Heart right ventricle (tissue), 16 donors: ENCODE data around the gene PRDM16. TPM values are rescaled to one million over a fixed set of nuclear protein-coding genes. Genes with fewer than 3 reads are reported as not detected.
A peak's percentile ranks its signal among the peaks of the same experiment; 100 is the strongest.

Source experiments
- ATAC-seq, 8 donors: fragments of 200-7000 bp; cut with Tn5 transposase; one replicate each; pipeline ENCODE4 v1.9.1; 2020; ENCODE audit warnings: mild to moderate bottlenecking in 8 of 8, moderate library complexity in 8 of 8, moderate number of reproducible peaks in 1 of 8
- DNase-seq, 2 donors: peaks; one replicate each; pipeline ENCODE4 v3.0.0-alpha.2; 2020
- H3K27ac ChIP-seq, 10 donors: fragments of 200-600 bp; sonication (generic) in 2 of 10; one replicate each; pipeline versions ENCODE4 v1.5.0 to v1.8.0; 2020 to 2022; ENCODE audit warnings: mild to moderate bottlenecking in 3 of 10
- H3K27me3 ChIP-seq, 7 donors: fragments of 200-600 bp; one replicate each; pipeline ENCODE4 v1.8.0; 2021 to 2022; ENCODE audit warnings: mild to moderate bottlenecking in 2 of 7
- H3K36me3 ChIP-seq, 9 donors: fragments of 200-600 bp; sonication (generic) in 1 of 9; one replicate each; pipeline versions ENCODE4 v1.5.0 to v1.8.0; 2020 to 2022; ENCODE audit warnings: mild to moderate bottlenecking in 2 of 9
- H3K4me1 ChIP-seq, 9 donors: fragments of 200-600 bp; sonication (generic) in 1 of 9; one replicate each; pipeline versions ENCODE4 v1.5.0 to v1.8.0; 2020 to 2022; ENCODE audit warnings: mild to moderate bottlenecking in 4 of 9
- H3K4me3 ChIP-seq, 10 donors: fragments of 200-600 bp; sonication (generic) in 2 of 10; one replicate each; pipeline versions ENCODE4 v1.5.0 to v1.8.0; 2020 to 2022; ENCODE audit warnings: mild to moderate bottlenecking in 7 of 10, moderate library complexity in 2 of 10
- H3K9me3 ChIP-seq, 11 donors: fragments of 200-600 bp in 10 of 11; sonication (generic) in 2 of 11; one replicate each; pipeline versions ENCODE4 v1.5.0 to v1.8.0; 2013 to 2022; ENCODE audit warnings: mild to moderate bottlenecking in 2 of 11, control low read depth in 1 of 11, moderate library complexity in 1 of 11
- CTCF ChIP-seq, 9 donors: fragments of 200-600 bp; sonication (generic) in 2 of 9; IDR thresholded peaks; one replicate each; pipeline versions ENCODE4 v1.5.0 to v1.8.0; 2021 to 2022; ENCODE audit warnings: antibody characterized with exemption in 9 of 9, mild to moderate bottlenecking in 5 of 9, moderate library complexity in 1 of 9
- WGBS, 2 donors: extraction: QIAGEN DNeasy Blood & Tissue Kit; methylation state at CpG; one replicate each; pipeline ENCODE4 v1.1.7; 2013; ENCODE audit warnings: inconsistent platforms in 1 of 2; 5-methylcytosine and 5-hydroxymethylcytosine counted together
- intact Hi-C, 10 donors: fragments of 100-400 bp; cut with DNase I; formaldehyde crosslinking; loops; one replicate each; pipeline versions ENCODE4 v1.11.1 to v1.14.2; 2022
- polyA plus RNA-seq, 2 donors: library from polyadenylated mRNA; stranded (reverse); fragments of 200-250 nt; gene quantifications; one replicate each; pipeline ENCODE4 v1.2.3, GENCODE V29; 2013
- total RNA-seq, 10 donors: library from RNA; stranded (reverse); fragmentation: NEBNext Ultra II Directional in 3 of 10; extraction: Animal tissue kit (Norgen Biotek cat#: 25700) in 3 of 10; gene quantifications; one replicate each; pipeline versions ENCODE4 v1.2.1 to v1.2.4, GENCODE V29; 2021 to 2023
- donor health status: Arrhythmogenic right ventricular cardiomyopathy.
- donor health status: ischemic (EF 13 %, LVEDD 7.1; RV severe dilation, severe dysfunction).
- donor health status: healthy with polysubstance abuse.
- donor health status: DM: no; HTN: yes; CAD: no.
- donor health status: DM: no; HTN: no; CAD: no.
- donor health status: ischemic (EF 25% LVEDD 6.9; RV normal size, moderate dysfunction).
- donor health status: ischemic (EF 25% LVEDD 5.7; RV mildly dilated, moderate dysfunction).
- donor health status: healthy.
- donor health status: DM: yes; HTN: yes; CAD: no.
- donor health status: Ischemic cardiomyopathy.
- donor health status: ischemic (EF 35%, LVEDD 5.7; RV mildly dilated, moderate dysfunction).
- donor health status: nonischemic (EF 11% LVEDD 7.7; RV severe dilation, severe dysfunction).
- donor health status: DM: yes; HTN: yes; CAD: no.
- donor health status: PGD.
- donor health status: ischemic (EF 29% LVEDD 5.4; RV normal size, mild dysfunction).
- donor health status: nonischemic (EF 23%, LVEDD 6.1; RV moderate dilation, normal function).

Gene PRDM16
- total and polyA plus RNA-seq, 12 donors, result 4.1 to 25.9 (median 14.8) TPM

- intact Hi-C loops, result no loop called here
- ATAC-seq (no peak), DNase-seq (peak in 1 of 2 donors; percentile 3)
- no peak overlapping the region for H3K27ac ChIP-seq
- H3K4me3 ChIP-seq, result no peak overlapping the region
- H3K36me3 ChIP-seq, result no peaks in the 10 kb centered on the region
- peaks cover 0 to 23% (median 0%) of the 10 kb centered on the region in 11 donors for H3K9me3 ChIP-seq
- peaks cover 0 to 57% (median 49%) of the 10 kb centered on the region in 7 donors for H3K27me3 ChIP-seq
- WGBS, 2 donors, result 92% methylated on average over 18 of the region's 18 CpGs
- H3K4me1 ChIP-seq, result no peaks in the 10 kb centered on the region
- no peak for TF ChIP-seq CTCF (IDR thresholded peaks at IDR 0.05)
These were observed 375.3 kb downstream of the PRDM16 start for GRCh38 chr1:3444298-3444697.

GRCh38 chr1:3444736-3445135, 375.7 kb downstream of the PRDM16 start:
- Histone ChIP-seq H3K4me1 (no peaks in the 10 kb centered on the region), H3K4me3 (no peak overlapping the region), H3K27ac (no peak overlapping the region), H3K36me3 (no peaks in the 10 kb centered on the region), H3K27me3 (peaks cover 0 to 53% (median 44%) of the 10 kb centered on the region in 7 donors), H3K9me3 (peaks cover 0 to 23% (median 0%) of the 10 kb centered on the region in 11 donors)
- DNase-seq (peak in 1 of 2 donors; percentile 3), ATAC-seq (no peak)
- no peak for TF ChIP-seq CTCF (IDR thresholded peaks at IDR 0.05)
- 73 to 74% methylated on average over 10 of the region's 10 CpGs for WGBS, 2 donors
- intact Hi-C loops, result loop anchor here in 1 of 10 donors (5.0 kb wide), 1 partner anchor 38 kb away; no protein-coding TSS in a partner anchor

GRCh38 chr1:3450202-3450863, 381.3 kb downstream of the PRDM16 start:
- Histone ChIP-seq H3K4me1 (peaks cover 10 to 19% (median 15%) of the 10 kb centered on the region in 9 donors), H3K27me3 (peaks cover 3 to 43% (median 27%) of the 10 kb centered on the region in 7 donors), H3K36me3 (no peaks in the 10 kb centered on the region), H3K9me3 (peaks cover 0 to 23% (median 0%) of the 10 kb centered on the region in 11 donors), H3K27ac (no peak overlapping the region), H3K4me3 (no peak overlapping the region)
- ATAC-seq (no peak), DNase-seq (no peak)
- intact Hi-C loops, result loop anchor here in 1 of 10 donors (10.0 kb wide), 1 partner anchor 274 kb away; no protein-coding TSS in a partner anchor
- TF ChIP-seq CTCF (IDR thresholded peaks at IDR 0.05), result no peak
- WGBS, 2 donors, result 86 to 87% methylated on average over 9 of the region's 9 CpGs

GRCh38 chr1:3450983-3451382, 382.0 kb downstream of the PRDM16 start:
- no peak overlapping the region for H3K4me3 ChIP-seq
- H3K9me3 ChIP-seq, result peaks cover 0 to 19% (median 0%) of the 10 kb centered on the region in 11 donors
- peaks cover 10 to 19% (median 15%) of the 10 kb centered on the region in 9 donors for H3K4me1 ChIP-seq
- TF ChIP-seq CTCF (IDR thresholded peaks at IDR 0.05), result no peak
- H3K36me3 ChIP-seq, result no peaks in the 10 kb centered on the region
- H3K27me3 ChIP-seq, result peaks cover 3 to 46% (median 25%) of the 10 kb centered on the region in 7 donors
- DNase-seq (no peak), ATAC-seq (no peak)
- 63 to 64% methylated on average over 12 of the region's 12 CpGs for WGBS, 2 donors
- H3K27ac ChIP-seq, result no peak overlapping the region
- intact Hi-C loops, result loop anchor here in 1 of 10 donors (10.0 kb wide), 1 partner anchor 274 kb away; no protein-coding TSS in a partner anchor
